ENCODE measurements around the gene UBE2G2. TPM values are rescaled to one million over a fixed set of nuclear protein-coding genes. Genes with fewer than 3 reads are reported as not detected.

The UBE2G2 gene
- total RNA-seq, 3 donors from 2014 or later: 84.8 to 128 (median 99.2) TPM

GRCh38 chr21:44785620-44786335, 15.8 kb downstream of the UBE2G2 start:
- TF ChIP-seq POLR2AphosphoS5 (IDR thresholded peaks at IDR 0.05): no peak
- no peak for TF ChIP-seq POLR2A (IDR thresholded peaks at IDR 0.05)
- TF ChIP-seq, protein P1, sequence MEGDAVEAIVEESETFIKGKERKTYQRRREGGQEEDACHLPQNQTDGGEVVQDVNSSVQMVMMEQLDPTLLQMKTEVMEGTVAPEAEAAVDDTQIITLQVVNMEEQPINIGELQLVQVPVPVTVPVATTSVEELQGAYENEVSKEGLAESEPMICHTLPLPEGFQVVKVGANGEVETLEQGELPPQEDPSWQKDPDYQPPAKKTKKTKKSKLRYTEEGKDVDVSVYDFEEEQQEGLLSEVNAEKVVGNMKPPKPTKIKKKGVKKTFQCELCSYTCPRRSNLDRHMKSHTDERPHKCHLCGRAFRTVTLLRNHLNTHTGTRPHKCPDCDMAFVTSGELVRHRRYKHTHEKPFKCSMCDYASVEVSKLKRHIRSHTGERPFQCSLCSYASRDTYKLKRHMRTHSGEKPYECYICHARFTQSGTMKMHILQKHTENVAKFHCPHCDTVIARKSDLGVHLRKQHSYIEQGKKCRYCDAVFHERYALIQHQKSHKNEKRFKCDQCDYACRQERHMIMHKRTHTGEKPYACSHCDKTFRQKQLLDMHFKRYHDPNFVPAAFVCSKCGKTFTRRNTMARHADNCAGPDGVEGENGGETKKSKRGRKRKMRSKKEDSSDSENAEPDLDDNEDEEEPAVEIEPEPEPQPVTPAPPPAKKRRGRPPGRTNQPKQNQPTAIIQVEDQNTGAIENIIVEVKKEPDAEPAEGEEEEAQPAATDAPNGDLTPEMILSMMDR (IDR thresholded peaks at IDR 0.05): no peak
- DNase-seq (ENCODE audit: low spot score in 2 of 2): no peak
- no peaks in the 10 kb centered on the region for H3K27me3 ChIP-seq
- H3K9me3 ChIP-seq: no peaks in the 10 kb centered on the region
- H3K4me3 ChIP-seq: no peak overlapping the region
- H3K4me1 ChIP-seq: no peaks in the 10 kb centered on the region
- H3K27ac ChIP-seq: no peak overlapping the region
- intact Hi-C loops (cut with DNase I; ENCODE audit: low total_unique reads): no loop called here
- no peaks in the 10 kb centered on the region for H3K36me3 ChIP-seq

DNA sequence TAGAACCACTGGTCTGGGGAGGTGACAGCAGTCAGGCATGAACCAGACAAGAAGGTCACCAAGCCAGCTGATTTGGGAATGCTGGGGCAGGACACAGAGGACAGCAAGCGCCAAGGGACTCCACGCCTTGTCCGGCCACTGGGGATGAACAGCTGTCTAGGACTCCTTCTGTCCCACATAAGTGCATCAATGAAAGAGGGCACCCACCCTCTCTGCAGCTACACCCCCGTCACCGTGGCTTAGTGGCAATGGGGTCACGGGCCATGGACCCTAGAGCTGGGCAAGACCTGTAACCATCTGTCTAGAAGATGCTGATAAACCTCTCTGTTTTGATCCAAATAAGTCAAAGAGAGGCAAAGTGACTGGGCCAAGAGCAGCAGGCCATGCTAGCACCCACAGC, 16.8 kb downstream of the UBE2G2 start:
- H3K36me3 ChIP-seq: no peaks in the 10 kb centered on the region
- H3K4me3 ChIP-seq: no peak overlapping the region
- no peaks in the 10 kb centered on the region for H3K9me3 ChIP-seq
- intact Hi-C loops (cut with DNase I; ENCODE audit: low total_unique reads): no loop called here
- no peak overlapping the region for H3K27ac ChIP-seq
- no peaks in the 10 kb centered on the region for H3K4me1 ChIP-seq
- H3K27me3 ChIP-seq: no peaks in the 10 kb centered on the region
- TF ChIP-seq, protein P1 (IDR thresholded peaks at IDR 0.05): no peak
- TF ChIP-seq POLR2A (IDR thresholded peaks at IDR 0.05) (no peak), POLR2AphosphoS5 (IDR thresholded peaks at IDR 0.05) (no peak)
- no peak for DNase-seq (ENCODE audit: low spot score in 2 of 2)

DNA sequence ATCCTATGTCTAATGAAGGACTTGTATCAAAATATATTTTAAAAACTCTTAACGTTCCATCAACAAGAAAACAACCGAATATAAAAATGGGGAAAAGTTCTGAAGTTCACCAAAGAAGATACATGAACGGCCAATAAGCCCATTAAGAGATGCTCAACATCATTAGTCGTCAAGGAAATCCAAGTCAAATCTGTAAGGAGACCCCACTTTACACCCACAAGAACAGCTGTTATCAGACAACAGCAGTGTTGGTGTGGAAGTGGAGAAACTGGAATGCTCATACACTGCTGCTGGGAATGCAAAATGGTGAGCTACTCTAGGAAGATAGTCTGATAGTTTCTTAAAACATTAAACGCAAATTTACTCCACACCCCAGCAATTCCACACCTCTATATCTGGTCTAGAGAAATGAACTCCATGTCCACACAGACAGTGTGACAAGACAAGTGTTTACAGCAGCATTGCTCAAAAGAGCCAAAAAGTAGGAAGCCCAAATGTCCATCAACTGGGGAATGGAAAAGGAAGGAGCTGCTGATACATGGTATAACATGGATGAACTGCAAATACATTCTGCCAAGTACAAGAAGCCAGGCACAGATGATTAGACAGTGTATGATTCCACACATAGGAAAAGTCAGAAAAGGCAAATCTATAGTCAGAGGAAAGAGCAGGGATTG, 18.5 kb downstream of the UBE2G2 start:
- intact Hi-C loops (cut with DNase I; ENCODE audit: low total_unique reads): no loop called here
- no peak overlapping the region for H3K4me3 ChIP-seq
- H3K36me3 ChIP-seq: no peaks in the 10 kb centered on the region
- no peaks in the 10 kb centered on the region for H3K4me1 ChIP-seq
- TF ChIP-seq, protein P1 (IDR thresholded peaks at IDR 0.05): no peak
- no peak for TF ChIP-seq POLR2A (IDR thresholded peaks at IDR 0.05)
- no peak for TF ChIP-seq POLR2AphosphoS5 (IDR thresholded peaks at IDR 0.05)
- no peak overlapping the region for H3K27ac ChIP-seq
- H3K9me3 ChIP-seq: no peaks in the 10 kb centered on the region
- DNase-seq (ENCODE audit: low spot score in 2 of 2): no peak
- H3K27me3 ChIP-seq: no peaks in the 10 kb centered on the region

DNA sequence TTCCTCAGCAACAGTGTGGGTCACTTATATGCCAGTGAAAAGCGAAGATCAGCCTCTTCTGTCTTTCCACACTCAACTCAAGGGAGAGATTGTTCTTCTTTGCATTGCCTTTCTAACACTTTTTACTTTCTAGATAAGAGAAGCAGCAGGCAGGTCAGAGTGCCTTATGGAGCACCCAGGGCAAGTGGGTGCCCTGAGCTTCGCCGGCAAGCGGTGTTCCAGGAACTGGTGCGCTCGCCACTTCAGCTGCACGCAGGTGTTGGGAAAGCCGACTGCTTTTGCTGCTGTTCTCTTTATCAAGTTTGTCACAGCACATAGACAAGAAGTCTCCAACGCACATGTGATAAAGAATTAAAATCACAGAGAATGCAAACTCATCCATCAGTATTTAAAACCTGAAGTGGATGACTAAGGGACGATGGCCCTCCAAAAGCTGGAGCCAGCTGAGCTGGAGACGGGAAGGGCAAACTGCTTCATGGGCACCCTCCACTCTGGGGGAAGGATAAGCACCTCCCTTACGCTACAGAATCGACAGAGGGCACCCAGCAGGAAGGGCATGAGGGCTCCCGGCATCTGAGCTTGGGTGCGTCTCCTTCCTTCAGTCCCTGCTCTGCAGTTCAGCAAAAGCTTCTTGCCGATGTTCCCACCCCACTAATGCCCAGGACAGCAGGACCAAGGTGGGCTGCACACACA, 20.7 kb downstream of the UBE2G2 start:
- intact Hi-C loops (cut with DNase I; ENCODE audit: low total_unique reads): no loop called here
- no peak for DNase-seq (ENCODE audit: low spot score in 2 of 2)

More for the DNA sequence above, 20.7 kb downstream of the UBE2G2 start:
- no peaks in the 10 kb centered on the region for H3K4me1 ChIP-seq
- H3K9me3 ChIP-seq: no peaks in the 10 kb centered on the region
- no peak overlapping the region for H3K27ac ChIP-seq
- no peaks in the 10 kb centered on the region for H3K36me3 ChIP-seq
- TF ChIP-seq POLR2A (IDR thresholded peaks at IDR 0.05) (no peak), POLR2AphosphoS5 (IDR thresholded peaks at IDR 0.05) (no peak)
- TF ChIP-seq, protein P1 (IDR thresholded peaks at IDR 0.05): no peak
- H3K27me3 ChIP-seq: no peaks in the 10 kb centered on the region
- no peak overlapping the region for H3K4me3 ChIP-seq

Measured in breast epithelium (tissue), 4 donors.